CD4-positive, alpha-beta T cell treated with Interferon alpha-2 for 1 hour (primary cell): ENCODE results near the gene MDM1.

Source experiments
- DNase-seq, 2 donors: peaks; one replicate each; pipeline ENCODE4 v3.0.0-alpha.2; 2020 to 2022

MDM1 gene

GRCh38 chr12:68270358-68270757, 61.8 kb downstream of the MDM1 start:
- no peak for DNase-seq

- no peak for DNase-seq
Measured at GRCh38 chr12:68269779-68270178, 62.4 kb downstream of the MDM1 start.

GRCh38 chr12:68268967-68269366, 63.2 kb downstream of the MDM1 start:
- no peak for DNase-seq

- DNase-seq, result no peak
Measured at GRCh38 chr12:68267892-68268396, 64.2 kb downstream of the MDM1 start.

GRCh38 chr12:68264857-68265256, 67.3 kb downstream of the MDM1 start:
- no peak for DNase-seq

- no peak for DNase-seq
Measured at GRCh38 chr12:68264158-68264855, 67.9 kb downstream of the MDM1 start.

GRCh38 chr12:68263366-68263765, 68.8 kb downstream of the MDM1 start:
- no peak for DNase-seq

GRCh38 chr12:68261896-68262295, 70.3 kb downstream of the MDM1 start:
- no peak for DNase-seq

GRCh38 chr12:68260153-68260552, 72.0 kb downstream of the MDM1 start:
- no peak for DNase-seq

GRCh38 chr12:68259318-68259940, 72.7 kb downstream of the MDM1 start:
- no peak for DNase-seq

GRCh38 chr12:68253504-68253903, 78.7 kb downstream of the MDM1 start, which contains the start of gene IL22:
Gene IL22, minus strand, starts transcription at chr12:68253604. Its CDS starts 156 bp downstream, at chr12:68253448.
- no peak for DNase-seq

GRCh38 chr12:68252077-68252476, 80.1 kb downstream of the MDM1 start:
- DNase-seq, result no peak

GRCh38 chr12:68250454-68250853, 81.7 kb downstream of the MDM1 start:
- no peak for DNase-seq

GRCh38 chr12:68247785-68248184, 84.4 kb downstream of the MDM1 start:
- no peak for DNase-seq

- DNase-seq, result no peak
Measured at GRCh38 chr12:68246350-68246749, 85.8 kb downstream of the MDM1 start.

- DNase-seq, result no peak
Measured at GRCh38 chr12:68245180-68246021, 86.8 kb downstream of the MDM1 start.
